ENCODE measurements around the gene CEP57L1.

Gene CEP57L1

GRCh38 chr6:109095036-109095834 is at the start of gene CEP57L1:
CEP57L1 (plus strand) TSS chr6:109095507; CDS start chr6:109145222, 49,715 bp downstream.
- peak; percentile 92 for DNase-seq (ENCODE audit: low read depth)

GRCh38 chr6:109048176-109048575 is 47.1 kb upstream of the CEP57L1 start:
- no peak for DNase-seq (ENCODE audit: low read depth)

GRCh38 chr6:109048670-109049415 is 46.5 kb upstream of the CEP57L1 start:
- no peak for DNase-seq (ENCODE audit: low read depth)

GRCh38 chr6:109050012-109050411 is 45.3 kb upstream of the CEP57L1 start:
- no peak for DNase-seq (ENCODE audit: low read depth)

- DNase-seq (ENCODE audit: low read depth) = no peak
Observed at GRCh38 chr6:109050447-109051102, 44.7 kb upstream of the CEP57L1 start.

- no peak for DNase-seq (ENCODE audit: low read depth)
Observed at GRCh38 chr6:109051301-109052017, 43.8 kb upstream of the CEP57L1 start.

GRCh38 chr6:109052018-109052651 is 43.2 kb upstream of the CEP57L1 start:
- no peak for DNase-seq (ENCODE audit: low read depth)

- DNase-seq (ENCODE audit: low read depth) = no peak
Observed at GRCh38 chr6:109052852-109053251, 42.5 kb upstream of the CEP57L1 start.

GRCh38 chr6:109053336-109053735 is 42.0 kb upstream of the CEP57L1 start:
- no peak for DNase-seq (ENCODE audit: low read depth)

- no peak for DNase-seq (ENCODE audit: low read depth)
Observed at GRCh38 chr6:109055771-109056235, 39.5 kb upstream of the CEP57L1 start.

GRCh38 chr6:109056661-109057060 is 38.6 kb upstream of the CEP57L1 start:
- no peak for DNase-seq (ENCODE audit: low read depth)

GRCh38 chr6:109058620-109059019 is 36.7 kb upstream of the CEP57L1 start:
- DNase-seq (ENCODE audit: low read depth) = no peak

GRCh38 chr6:109059153-109059552 is 36.2 kb upstream of the CEP57L1 start:
- no peak for DNase-seq (ENCODE audit: low read depth)

- no peak for DNase-seq (ENCODE audit: low read depth)
Observed at GRCh38 chr6:109059571-109060021, 35.7 kb upstream of the CEP57L1 start.

GRCh38 chr6:109060571-109060970 is 34.7 kb upstream of the CEP57L1 start:
- DNase-seq (ENCODE audit: low read depth) = no peak

GRCh38 chr6:109062216-109062615 is 33.1 kb upstream of the CEP57L1 start:
- DNase-seq (ENCODE audit: low read depth) = no peak

GRCh38 chr6:109062767-109063352 is 32.4 kb upstream of the CEP57L1 start:
- no peak for DNase-seq (ENCODE audit: low read depth)

- DNase-seq (ENCODE audit: low read depth) = no peak
Observed at GRCh38 chr6:109069746-109070145, 25.6 kb upstream of the CEP57L1 start.

GRCh38 chr6:109071125-109071917 is 24.0 kb upstream of the CEP57L1 start:
- DNase-seq (ENCODE audit: low read depth) = no peak
